ENCODE data around the gene GUCY1A2. TPM values are rescaled to one million over a fixed set of nuclear protein-coding genes. Genes with fewer than 3 reads are reported as not detected.

The GUCY1A2 gene
- total RNA-seq, 2 experiments from 2014 or later: not detected

GRCh38 chr11:106959800-106960199 is 58.5 kb downstream of the GUCY1A2 start:
- POLR2A ChIA-PET: no interaction called here
- Mint-ChIP-seq H3K4me1 (ENCODE audit: low read depth) (no peaks in the 10 kb centered on the region), H3K36me3 (ENCODE audit: low read depth) (no peaks in the 10 kb centered on the region), H3K9me3 (peaks cover 20% of the 10 kb centered on the region), H3K27me3 (no peaks in the 10 kb centered on the region), H3K27ac (no peak overlapping the region), H3K4me3 (no peak overlapping the region)
- DNase-seq (no peak), ATAC-seq (ENCODE audit: poor library complexity) (no peak)
- Histone ChIP-seq H3K4me3 (ENCODE audit: low read length) (no peak overlapping the region), H3K4me1 (ENCODE audit: insufficient read depth, low read length) (no peaks in the 10 kb centered on the region), H3K27ac (ENCODE audit: low read depth in 1 of 2, low read length in 2 of 2) (no peak overlapping the region), H3K27me3 (ENCODE audit: control insufficient read depth in 1 of 2, insufficient read depth in 2 of 2, low read length in 2 of 2) (no peaks in the 10 kb centered on the region), H3K9me3 (ENCODE audit: control insufficient read depth in 1 of 2, insufficient read depth in 1 of 2, low read length in 2 of 2) (peaks cover 10 to 11% of the 10 kb centered on the region in 2 experiments), H3K36me3 (ENCODE audit: insufficient read depth, low read length) (no peaks in the 10 kb centered on the region)
- CTCF ChIA-PET: no interaction called here
- TF ChIP-seq CTCF (IDR thresholded peaks at IDR 0.05): no peak
- intact Hi-C loops (cut with DNase I, micrococcal nuclease): no loop called here

- H3K27me3 Mint-ChIP-seq: no peaks in the 10 kb centered on the region
- intact Hi-C loops (cut with DNase I, micrococcal nuclease): no loop called here
- no peak for DNase-seq
- H3K27ac Mint-ChIP-seq: no peak overlapping the region
- Histone ChIP-seq H3K27me3 (ENCODE audit: control insufficient read depth in 1 of 2, insufficient read depth in 2 of 2, low read length in 2 of 2) (no peaks in the 10 kb centered on the region), H3K4me1 (ENCODE audit: insufficient read depth, low read length) (no peaks in the 10 kb centered on the region), H3K36me3 (ENCODE audit: insufficient read depth, low read length) (no peaks in the 10 kb centered on the region), H3K4me3 (ENCODE audit: low read length) (no peak overlapping the region), H3K27ac (ENCODE audit: low read depth in 1 of 2, low read length in 2 of 2) (no peak overlapping the region), H3K9me3 (ENCODE audit: control insufficient read depth in 1 of 2, insufficient read depth in 1 of 2, low read length in 2 of 2) (peaks cover 10 to 11% of the 10 kb centered on the region in 2 experiments)
- peaks cover 20% of the 10 kb centered on the region for H3K9me3 Mint-ChIP-seq
- POLR2A ChIA-PET: no interaction called here
- no peaks in the 10 kb centered on the region for H3K36me3 Mint-ChIP-seq (ENCODE audit: low read depth)
- H3K4me1 Mint-ChIP-seq (ENCODE audit: low read depth): no peaks in the 10 kb centered on the region
- no peak overlapping the region for H3K4me3 Mint-ChIP-seq
- CTCF ChIA-PET: no interaction called here
- TF ChIP-seq CTCF (IDR thresholded peaks at IDR 0.05): no peak
- no peak for ATAC-seq (ENCODE audit: poor library complexity)
Measured at GRCh38 chr11:106959386-106959785, 58.9 kb downstream of the GUCY1A2 start.

- Histone ChIP-seq H3K4me1 (ENCODE audit: insufficient read depth, low read length) (no peaks in the 10 kb centered on the region), H3K4me3 (ENCODE audit: low read length) (no peak overlapping the region), H3K36me3 (ENCODE audit: insufficient read depth, low read length) (no peaks in the 10 kb centered on the region), H3K27me3 (ENCODE audit: control insufficient read depth in 1 of 2, insufficient read depth in 2 of 2, low read length in 2 of 2) (no peaks in the 10 kb centered on the region), H3K9me3 (ENCODE audit: control insufficient read depth in 1 of 2, insufficient read depth in 1 of 2, low read length in 2 of 2) (peaks cover 10 to 11% of the 10 kb centered on the region in 2 experiments), H3K27ac (ENCODE audit: low read depth in 1 of 2, low read length in 2 of 2) (no peak overlapping the region)
- Mint-ChIP-seq H3K27me3 (no peaks in the 10 kb centered on the region), H3K9me3 (peaks cover 21% of the 10 kb centered on the region), H3K36me3 (ENCODE audit: low read depth) (no peaks in the 10 kb centered on the region), H3K4me1 (ENCODE audit: low read depth) (no peaks in the 10 kb centered on the region), H3K27ac (no peak overlapping the region), H3K4me3 (no peak overlapping the region)
- no peak for TF ChIP-seq CTCF (IDR thresholded peaks at IDR 0.05)
- intact Hi-C loops (cut with DNase I, micrococcal nuclease): no loop called here
- POLR2A ChIA-PET: no interaction called here
- ATAC-seq (ENCODE audit: poor library complexity): no peak
- DNase-seq: no peak
- CTCF ChIA-PET: no interaction called here
Measured at GRCh38 chr11:106958517-106959248, 59.6 kb downstream of the GUCY1A2 start.
